ENCODE data around the gene ZSCAN5A. TPM values are rescaled to one million over a fixed set of nuclear protein-coding genes. Genes with fewer than 3 reads are reported as not detected.
A peak's percentile ranks its signal among the peaks of the same experiment; 100 is the strongest.
"Not testable (repeated sequence)": the region's sequence is repeated elsewhere in the genome, so short reads cannot be mapped to it uniquely, and the experiment has no call there.

Gene ZSCAN5A
- 7.3 and 7.5 TPM in 2 replicates for total RNA-seq

- peak; percentile 92 for DNase-seq (ENCODE audit: low spot score)
- peaks cover 29% of the 10 kb centered on the region for H3K4me1 Mint-ChIP-seq (ENCODE audit: low read depth)
- no peaks in the 10 kb centered on the region for H3K9me3 Mint-ChIP-seq
- peak within 1 kb of the TSS; percentile 99 for H3K27ac Mint-ChIP-seq
- peaks cover 12% of the 10 kb centered on the region for H3K36me3 Mint-ChIP-seq (ENCODE audit: low read depth)
- peak within 1 kb of the TSS; percentile 93 for H3K4me3 Mint-ChIP-seq
- intact Hi-C loops (cut with micrococcal nuclease): loop anchor here (1.0 to 10.0 kb wide), 13 partner anchors 36 to 1500 kb away; partner anchors contain the start of genes FIZ1, PPP1R12C, U2AF2 and ZNF444
- no peaks in the 10 kb centered on the region for H3K27me3 Mint-ChIP-seq (ENCODE audit: insufficient read depth)
These were observed at the start of gene ZSCAN5A for GRCh38 chr19:56314381-56315076. Gene ZSCAN5A, minus strand, starts transcription at chr19:56314839. Its CDS starts 89,793 bp downstream, at chr19:56225046.

GRCh38 chr19:56360841-56361240 lies 46.2 kb upstream of the ZSCAN5A start:
- Mint-ChIP-seq H3K4me3 (no peak overlapping the region), H3K4me1 (ENCODE audit: low read depth) (no peaks in the 10 kb centered on the region), H3K27ac (no peak overlapping the region), H3K9me3 (peaks cover 56% of the 10 kb centered on the region), H3K36me3 (ENCODE audit: low read depth) (no peaks in the 10 kb centered on the region), H3K27me3 (ENCODE audit: insufficient read depth) (no peaks in the 10 kb centered on the region)
- intact Hi-C loops (cut with micrococcal nuclease): no loop called here
- no peak for DNase-seq (ENCODE audit: low spot score)

- H3K9me3 Mint-ChIP-seq: peaks cover 34% of the 10 kb centered on the region
- no peaks in the 10 kb centered on the region for H3K4me1 Mint-ChIP-seq (ENCODE audit: low read depth)
- no peak overlapping the region for H3K27ac Mint-ChIP-seq
- no peaks in the 10 kb centered on the region for H3K27me3 Mint-ChIP-seq (ENCODE audit: insufficient read depth)
- no peaks in the 10 kb centered on the region for H3K36me3 Mint-ChIP-seq (ENCODE audit: low read depth)
- no peak overlapping the region for H3K4me3 Mint-ChIP-seq
- DNase-seq (ENCODE audit: low spot score): no peak
- intact Hi-C loops (cut with micrococcal nuclease): no loop called here
These were observed 42.3 kb upstream of the ZSCAN5A start for GRCh38 chr19:56356944-56357343.

GRCh38 chr19:56355517-56355916 lies 40.9 kb upstream of the ZSCAN5A start:
- no peaks in the 10 kb centered on the region for H3K4me1 Mint-ChIP-seq (ENCODE audit: low read depth)
- no peak overlapping the region for H3K27ac Mint-ChIP-seq
- no peaks in the 10 kb centered on the region for H3K27me3 Mint-ChIP-seq (ENCODE audit: insufficient read depth)
- peaks cover 25% of the 10 kb centered on the region for H3K9me3 Mint-ChIP-seq
- DNase-seq (ENCODE audit: low spot score): no peak
- H3K4me3 Mint-ChIP-seq: no peak overlapping the region
- intact Hi-C loops (cut with micrococcal nuclease): no loop called here
- no peaks in the 10 kb centered on the region for H3K36me3 Mint-ChIP-seq (ENCODE audit: low read depth)

GRCh38 chr19:56351208-56351607 lies 36.6 kb upstream of the ZSCAN5A start:
- Mint-ChIP-seq H3K4me3 (no peak overlapping the region), H3K36me3 (ENCODE audit: low read depth) (no peaks in the 10 kb centered on the region), H3K27ac (no peak overlapping the region), H3K27me3 (ENCODE audit: insufficient read depth) (no peaks in the 10 kb centered on the region), H3K4me1 (ENCODE audit: low read depth) (no peaks in the 10 kb centered on the region), H3K9me3 (no peaks in the 10 kb centered on the region)
- intact Hi-C loops (cut with micrococcal nuclease): no loop called here
- no peak for DNase-seq (ENCODE audit: low spot score)

- Mint-ChIP-seq H3K4me1 (ENCODE audit: low read depth) (no peaks in the 10 kb centered on the region), H3K27me3 (ENCODE audit: insufficient read depth) (no peaks in the 10 kb centered on the region), H3K36me3 (ENCODE audit: low read depth) (no peaks in the 10 kb centered on the region), H3K9me3 (no peaks in the 10 kb centered on the region), H3K27ac (no peak overlapping the region), H3K4me3 (no peak overlapping the region)
- peak; percentile 16 for DNase-seq (ENCODE audit: low spot score)
- intact Hi-C loops (cut with micrococcal nuclease): loop anchor here (1.0 kb wide), 3 partner anchors 35 to 284 kb away; no protein-coding TSS in a partner anchor
These were observed 35.9 kb upstream of the ZSCAN5A start for GRCh38 chr19:56350416-56351045.

GRCh38 chr19:56348289-56348877 lies 33.7 kb upstream of the ZSCAN5A start:
- Mint-ChIP-seq H3K9me3 (peaks cover 6% of the 10 kb centered on the region), H3K27ac (no peak overlapping the region), H3K27me3 (ENCODE audit: insufficient read depth) (no peaks in the 10 kb centered on the region), H3K4me1 (ENCODE audit: low read depth) (no peaks in the 10 kb centered on the region), H3K36me3 (ENCODE audit: low read depth) (no peaks in the 10 kb centered on the region), H3K4me3 (no peak overlapping the region)
- intact Hi-C loops (cut with micrococcal nuclease): no loop called here
- no peak for DNase-seq (ENCODE audit: low spot score)

- H3K9me3 Mint-ChIP-seq: peaks cover 17% of the 10 kb centered on the region
- H3K27me3 Mint-ChIP-seq (ENCODE audit: insufficient read depth): no peaks in the 10 kb centered on the region
- no peak overlapping the region for H3K27ac Mint-ChIP-seq
- no peak for DNase-seq (ENCODE audit: low spot score)
- no peak overlapping the region for H3K4me3 Mint-ChIP-seq
- no peaks in the 10 kb centered on the region for H3K36me3 Mint-ChIP-seq (ENCODE audit: low read depth)
- H3K4me1 Mint-ChIP-seq (ENCODE audit: low read depth): no peaks in the 10 kb centered on the region
- intact Hi-C loops (cut with micrococcal nuclease): no loop called here
These were observed 32.6 kb upstream of the ZSCAN5A start for GRCh38 chr19:56347163-56347778.

- Mint-ChIP-seq H3K27ac (no peak overlapping the region), H3K4me1 (ENCODE audit: low read depth) (no peaks in the 10 kb centered on the region), H3K27me3 (ENCODE audit: insufficient read depth) (no peaks in the 10 kb centered on the region), H3K4me3 (no peak overlapping the region), H3K36me3 (ENCODE audit: low read depth) (no peaks in the 10 kb centered on the region), H3K9me3 (peaks cover 34% of the 10 kb centered on the region)
- intact Hi-C loops (cut with micrococcal nuclease): no loop called here
- no peak for DNase-seq (ENCODE audit: low spot score)
These were observed 27.3 kb upstream of the ZSCAN5A start for GRCh38 chr19:56341948-56342347.

- H3K27me3 Mint-ChIP-seq (ENCODE audit: insufficient read depth); DNase-seq (ENCODE audit: low spot score); H3K4me3 Mint-ChIP-seq; H3K4me1 Mint-ChIP-seq (ENCODE audit: low read depth); H3K27ac Mint-ChIP-seq; intact Hi-C loops (cut with micrococcal nuclease); H3K36me3 Mint-ChIP-seq (ENCODE audit: low read depth): not testable (repeated sequence)
- H3K9me3 Mint-ChIP-seq: peaks cover 33% of the 10 kb centered on the region
These were observed 24.4 kb upstream of the ZSCAN5A start for GRCh38 chr19:56339031-56339430.

GRCh38 chr19:56337077-56337476 lies 22.4 kb upstream of the ZSCAN5A start:
- H3K4me1 Mint-ChIP-seq (ENCODE audit: low read depth); H3K4me3 Mint-ChIP-seq; H3K27ac Mint-ChIP-seq; H3K36me3 Mint-ChIP-seq (ENCODE audit: low read depth); DNase-seq (ENCODE audit: low spot score); H3K27me3 Mint-ChIP-seq (ENCODE audit: insufficient read depth); intact Hi-C loops (cut with micrococcal nuclease): not testable (repeated sequence)
- H3K9me3 Mint-ChIP-seq: peaks cover 18% of the 10 kb centered on the region

GRCh38 chr19:56335371-56335770 lies 20.7 kb upstream of the ZSCAN5A start:
- H3K27me3 Mint-ChIP-seq (ENCODE audit: insufficient read depth); H3K36me3 Mint-ChIP-seq (ENCODE audit: low read depth); H3K4me3 Mint-ChIP-seq; DNase-seq (ENCODE audit: low spot score); H3K9me3 Mint-ChIP-seq; intact Hi-C loops (cut with micrococcal nuclease); H3K4me1 Mint-ChIP-seq (ENCODE audit: low read depth); H3K27ac Mint-ChIP-seq: not testable (repeated sequence)

- no peaks in the 10 kb centered on the region for H3K9me3 Mint-ChIP-seq
- intact Hi-C loops (cut with micrococcal nuclease): loop anchor here (1.0 kb wide), 3 partner anchors 80 to 267 kb away; no protein-coding TSS in a partner anchor
- no peak overlapping the region for H3K4me3 Mint-ChIP-seq
- no peaks in the 10 kb centered on the region for H3K36me3 Mint-ChIP-seq (ENCODE audit: low read depth)
- peaks cover 3% of the 10 kb centered on the region for H3K27me3 Mint-ChIP-seq (ENCODE audit: insufficient read depth)
- peak; percentile 28 for DNase-seq (ENCODE audit: low spot score)
- H3K4me1 Mint-ChIP-seq (ENCODE audit: low read depth): no peaks in the 10 kb centered on the region
- H3K27ac Mint-ChIP-seq: no peak overlapping the region
These were observed 18.9 kb upstream of the ZSCAN5A start for GRCh38 chr19:56333506-56333905.
